ENCODE measurements around the gene SLC25A42. TPM values are rescaled to one million over a fixed set of nuclear protein-coding genes. Genes with fewer than 3 reads are reported as not detected.

Gene SLC25A42
- total RNA-seq, 1 donor from 2014 or later = 10.6 TPM

GRCh38 chr19:19064098-19064722 is 416 bp downstream of the SLC25A42 start:
- Mint-ChIP-seq H3K36me3 (ENCODE audit: unreplicated experiment) (peaks cover 3% of the 10 kb centered on the region), H3K27ac (ENCODE audit: unreplicated experiment) (peak overlapping the region; percentile 35), H3K27me3 (ENCODE audit: unreplicated experiment) (no peaks in the 10 kb centered on the region), H3K4me1 (ENCODE audit: unreplicated experiment) (peaks cover 19% of the 10 kb centered on the region), H3K4me3 (ENCODE audit: unreplicated experiment) (peak overlapping the region; percentile 78), H3K9me3 (ENCODE audit: unreplicated experiment) (no peaks in the 10 kb centered on the region)
- peak; percentile 36 for TF ChIP-seq CTCF (IDR thresholded peaks at IDR 0.05)
- no peak for DNase-seq (ENCODE audit: extremely low spot score, unreplicated experiment)

- Mint-ChIP-seq H3K27ac (ENCODE audit: unreplicated experiment) (peak overlapping the region; percentile 35), H3K4me3 (ENCODE audit: unreplicated experiment) (peak overlapping the region; percentile 78), H3K4me1 (ENCODE audit: unreplicated experiment) (peaks cover 19% of the 10 kb centered on the region), H3K36me3 (ENCODE audit: unreplicated experiment) (peaks cover 2% of the 10 kb centered on the region), H3K9me3 (ENCODE audit: unreplicated experiment) (no peaks in the 10 kb centered on the region), H3K27me3 (ENCODE audit: unreplicated experiment) (no peaks in the 10 kb centered on the region)
- DNase-seq (ENCODE audit: extremely low spot score, unreplicated experiment) = no peak
- TF ChIP-seq CTCF (IDR thresholded peaks at IDR 0.05) = no peak
Observed at GRCh38 chr19:19064811-19065745, 1.3 kb downstream of the SLC25A42 start.

GRCh38 chr19:19067276-19068072 is 3.7 kb downstream of the SLC25A42 start:
- Mint-ChIP-seq H3K9me3 (ENCODE audit: unreplicated experiment) (no peaks in the 10 kb centered on the region), H3K36me3 (ENCODE audit: unreplicated experiment) (peaks cover 2% of the 10 kb centered on the region), H3K27me3 (ENCODE audit: unreplicated experiment) (no peaks in the 10 kb centered on the region), H3K27ac (ENCODE audit: unreplicated experiment) (no peak overlapping the region), H3K4me3 (ENCODE audit: unreplicated experiment) (no peak overlapping the region), H3K4me1 (ENCODE audit: unreplicated experiment) (peaks cover 19% of the 10 kb centered on the region)
- no peak for TF ChIP-seq CTCF (IDR thresholded peaks at IDR 0.05)
- DNase-seq (ENCODE audit: extremely low spot score, unreplicated experiment) = no peak

GRCh38 chr19:19068659-19069654 is 5.2 kb downstream of the SLC25A42 start:
- no peak for DNase-seq (ENCODE audit: extremely low spot score, unreplicated experiment)
- no peak for TF ChIP-seq CTCF (IDR thresholded peaks at IDR 0.05)
- no peak overlapping the region for H3K4me3 Mint-ChIP-seq (ENCODE audit: unreplicated experiment)
- peaks cover 4% of the 10 kb centered on the region for H3K36me3 Mint-ChIP-seq (ENCODE audit: unreplicated experiment)
- H3K9me3 Mint-ChIP-seq (ENCODE audit: unreplicated experiment) = no peaks in the 10 kb centered on the region
- H3K4me1 Mint-ChIP-seq (ENCODE audit: unreplicated experiment) = peaks cover 13% of the 10 kb centered on the region
- no peak overlapping the region for H3K27ac Mint-ChIP-seq (ENCODE audit: unreplicated experiment)
- H3K27me3 Mint-ChIP-seq (ENCODE audit: unreplicated experiment) = no peaks in the 10 kb centered on the region
